ENCODE measurements around the gene PLXNA4.

Gene PLXNA4

GRCh38 chr7:132256721-132257212 is 319.5 kb downstream of the PLXNA4 start:
- peak; percentile 1 to 21 for DNase-seq (ENCODE audit: low read depth in 1 of 2, low spot score in 1 of 2)
- H3K4me3 ChIP-seq (replicated peaks; ENCODE audit: insufficient read depth, low read length): no peak overlapping the region
- TF ChIP-seq CTCF (IDR thresholded peaks at IDR 0.05; ENCODE audit: insufficient read depth, low read length): no peak
- no peak for TF ChIP-seq REST (IDR thresholded peaks at IDR 0.05; ENCODE audit: insufficient replicate concordance, low read depth)
- no peak for TF ChIP-seq POLR2AphosphoS5 (IDR thresholded peaks at IDR 0.05; ENCODE audit: low read depth)
- TF ChIP-seq GABPA (IDR thresholded peaks at IDR 0.05; ENCODE audit: low read depth): no peak
- TF ChIP-seq SPI1 (IDR thresholded peaks at IDR 0.05; ENCODE audit: borderline replicate concordance, low read depth): no peak

GRCh38 chr7:132255898-132256297 is 320.4 kb downstream of the PLXNA4 start:
- Histone ChIP-seq H3K4me3 (replicated peaks; ENCODE audit: insufficient read depth, low read length) (no peak overlapping the region), H3K27me3 (ENCODE audit: insufficient read depth, poor library complexity, severe bottlenecking) (no peaks in the 10 kb centered on the region), H3K27ac (replicated peaks) (no peak overlapping the region)
- TF ChIP-seq POLR2AphosphoS5 (IDR thresholded peaks at IDR 0.05; ENCODE audit: low read depth) (no peak), SPI1 (IDR thresholded peaks at IDR 0.05; ENCODE audit: borderline replicate concordance, low read depth) (no peak), REST (IDR thresholded peaks at IDR 0.05; ENCODE audit: insufficient replicate concordance, low read depth) (no peak), CTCF (IDR thresholded peaks at IDR 0.05; ENCODE audit: insufficient read depth, low read length) (no peak), GABPA (IDR thresholded peaks at IDR 0.05; ENCODE audit: low read depth) (no peak)
- no peak for DNase-seq (ENCODE audit: low read depth in 1 of 2, low spot score in 1 of 2)

More at GRCh38 chr7:132256721-132257212, 319.5 kb downstream of the PLXNA4 start:
- H3K27ac ChIP-seq (replicated peaks): no peak overlapping the region
- H3K27me3 ChIP-seq (ENCODE audit: insufficient read depth, poor library complexity, severe bottlenecking): no peaks in the 10 kb centered on the region

- H3K4me3 ChIP-seq (replicated peaks; ENCODE audit: insufficient read depth, low read length): no peak overlapping the region
- no peak for DNase-seq (ENCODE audit: low read depth in 1 of 2, low spot score in 1 of 2)
- no peaks in the 10 kb centered on the region for H3K27me3 ChIP-seq (ENCODE audit: insufficient read depth, poor library complexity, severe bottlenecking)
- H3K27ac ChIP-seq (replicated peaks): no peak overlapping the region
- no peak for TF ChIP-seq GABPA (IDR thresholded peaks at IDR 0.05; ENCODE audit: low read depth)
- no peak for TF ChIP-seq POLR2AphosphoS5 (IDR thresholded peaks at IDR 0.05; ENCODE audit: low read depth)
- no peak for TF ChIP-seq CTCF (IDR thresholded peaks at IDR 0.05; ENCODE audit: insufficient read depth, low read length)
- TF ChIP-seq SPI1 (IDR thresholded peaks at IDR 0.05; ENCODE audit: borderline replicate concordance, low read depth): no peak
- TF ChIP-seq REST (IDR thresholded peaks at IDR 0.05; ENCODE audit: insufficient replicate concordance, low read depth): no peak
Measured at GRCh38 chr7:132255115-132255797, 321.0 kb downstream of the PLXNA4 start.
